PC-9 (cell line): ENCODE measurements around the gene GREB1L.

Source experiments
- CTCF ChIP-seq: fragments of 200-600 bp; sonication (generic); conservative IDR thresholded peaks from 2 replicates; pipeline ENCODE4 v1.6.1; 2017; ENCODE audit warnings: mixed run types, antibody characterized with exemption, mild to moderate bottlenecking, moderate library complexity
- EZH2 ChIP-seq: fragments of 200-600 bp; sonication (generic); IDR thresholded peaks from 2 replicates; pipeline ENCODE4 v1.8.0; 2017; ENCODE audit warnings: antibody characterized with exemption, low read depth

- TF ChIP-seq CTCF, result no peak
- no peak for TF ChIP-seq EZH2
These were observed 85.1 kb downstream of the GREB1L start for GRCh38 chr18:21327101-21327500.
